H9 (cell line): ENCODE measurements around the gene RNF217. TPM values are rescaled to one million over a fixed set of nuclear protein-coding genes. Genes with fewer than 3 reads are reported as not detected.

ENCODE experiments used
- DNase-seq: peaks from one replicate; pipeline ENCODE4 v3.0.0-alpha.2; 2017
- H2AFZ ChIP-seq: one replicate; pipeline ENCODE4 v1.6.1; 2013; ENCODE audit warnings: mild to moderate bottlenecking, low read length, control low read depth, moderate library complexity
- H2AK5ac ChIP-seq: 2 replicates; pipeline ENCODE4 v1.6.1; 2013; ENCODE audit warnings: low read length, control low read depth, mixed read lengths; ENCODE audit not compliant: insufficient read length
- H2BK120ac ChIP-seq: one replicate; pipeline ENCODE4 v1.6.1; 2013; ENCODE audit warnings: low read depth, mild to moderate bottlenecking, low read length, control low read depth, inconsistent platforms; ENCODE audit not compliant: poor library complexity, severe bottlenecking
- H2BK12ac ChIP-seq: 2 replicates; pipeline ENCODE4 v1.6.1; 2013; ENCODE audit warnings: low read length, control low read depth, mixed read lengths, low read depth; ENCODE audit not compliant: insufficient read length
- H2BK15ac ChIP-seq: 2 replicates; pipeline ENCODE4 v1.6.1; 2013; ENCODE audit warnings: low read depth, low read length, control low read depth
- H2BK20ac ChIP-seq: one replicate; pipeline ENCODE4 v1.6.1; 2013; ENCODE audit warnings: low read depth, mild to moderate bottlenecking, low read length, control low read depth, inconsistent platforms; ENCODE audit not compliant: poor library complexity, severe bottlenecking
- H2BK5ac ChIP-seq: 2 replicates; pipeline ENCODE4 v1.6.1; 2013; ENCODE audit warnings: low read length, control low read depth, mixed read lengths; ENCODE audit not compliant: insufficient read length
- H3K14ac ChIP-seq: 2 replicates; pipeline ENCODE4 v1.6.1; 2013; ENCODE audit warnings: low read length, control low read depth; ENCODE audit not compliant: insufficient read depth
- H3K18ac ChIP-seq: 2 replicates; pipeline ENCODE4 v1.6.1; 2013; ENCODE audit warnings: low read depth, mild to moderate bottlenecking, mixed read lengths, low read length, control low read depth; ENCODE audit not compliant: insufficient read length
- H3K23ac ChIP-seq: 2 replicates; pipeline ENCODE4 v1.6.1; 2013; ENCODE audit warnings: low read length, control low read depth, mixed read lengths, low read depth; ENCODE audit not compliant: insufficient read length
- H3K23me2 ChIP-seq: 2 replicates; pipeline ENCODE4 v1.6.1; 2013; ENCODE audit warnings: low read depth, mild to moderate bottlenecking, mixed read lengths, low read length, control low read depth; ENCODE audit not compliant: insufficient read length, poor library complexity, severe bottlenecking
- H3K27ac ChIP-seq: 2 replicates; pipeline ENCODE4 v1.5.1; 2013; ENCODE audit warnings: low read length, control low read depth, mixed read lengths, low read depth; ENCODE audit not compliant: insufficient read length
- H3K27me3 ChIP-seq: 2 replicates; pipeline ENCODE4 v1.6.1; 2013; ENCODE audit warnings: low read length, control low read depth, inconsistent platforms; ENCODE audit not compliant: insufficient read depth
- H3K4ac ChIP-seq: 2 replicates; pipeline ENCODE4 v1.6.1; 2013; ENCODE audit warnings: low read depth, mild to moderate bottlenecking, control low read depth, inconsistent platforms, low read length, moderate library complexity
- H3K4me1 ChIP-seq: 2 replicates; pipeline ENCODE4 v1.6.1; 2013; ENCODE audit warnings: low read length, control low read depth, inconsistent platforms; ENCODE audit not compliant: insufficient read depth
- H3K4me2 ChIP-seq: 2 replicates; pipeline ENCODE4 v1.6.1; 2013; ENCODE audit warnings: low read length, control low read depth, mixed read lengths; ENCODE audit not compliant: insufficient read length, insufficient read depth
- H3K56ac ChIP-seq: 2 replicates; pipeline ENCODE4 v1.6.1; 2013; ENCODE audit warnings: low read depth, mild to moderate bottlenecking, mixed read lengths, low read length, control low read depth; ENCODE audit not compliant: insufficient read length
- H3K79me1 ChIP-seq: 2 replicates; pipeline ENCODE4 v1.6.1; 2013; ENCODE audit warnings: low read depth, mild to moderate bottlenecking, moderate library complexity, low read length, control low read depth, inconsistent platforms; ENCODE audit not compliant: insufficient read depth, poor library complexity, severe bottlenecking
- H3K79me2 ChIP-seq: 2 replicates; pipeline ENCODE4 v1.6.1; 2013; ENCODE audit warnings: low read length, control low read depth, inconsistent platforms; ENCODE audit not compliant: insufficient read depth
- H3K9ac ChIP-seq: 2 replicates; pipeline ENCODE4 v1.6.1; 2013; ENCODE audit warnings: low read length, control low read depth, mixed read lengths; ENCODE audit not compliant: insufficient read length; ENCODE audit errors: extremely low read depth
- H3K9me3 ChIP-seq: one replicate; pipeline ENCODE4 v1.6.1; 2013; ENCODE audit warnings: low read depth, low read length, inconsistent platforms; ENCODE audit not compliant: control insufficient read depth
- H3T11ph ChIP-seq: one replicate; pipeline ENCODE4 v1.6.1; 2013; ENCODE audit warnings: mild to moderate bottlenecking, low read length, control low read depth, inconsistent platforms
- H4K20me1 ChIP-seq: one replicate; pipeline ENCODE4 v1.6.1; 2013; ENCODE audit not compliant: control insufficient read depth, insufficient read length, insufficient read depth
- H4K5ac ChIP-seq: 2 replicates; pipeline ENCODE4 v1.6.1; 2013; ENCODE audit warnings: low read depth, mild to moderate bottlenecking, mixed read lengths, low read length, control low read depth; ENCODE audit not compliant: insufficient read length
- H4K8ac ChIP-seq: replicated peaks from 2 replicates; pipeline ENCODE4 v1.6.1; 2013; ENCODE audit warnings: low read length, control low read depth, mixed read lengths, low read depth; ENCODE audit not compliant: insufficient read length
- H4K91ac ChIP-seq: 2 replicates; pipeline ENCODE4 v1.6.1; 2013; ENCODE audit warnings: low read depth, mild to moderate bottlenecking, moderate library complexity, mixed read lengths, low read length, control low read depth; ENCODE audit not compliant: insufficient read length
- H3K27ac Mint-ChIP-seq, 3 experiments: 2 replicates in 2 of 3; 3 replicates in 1 of 3; pipeline ENCODE4 v1.8.0; 2020 to 2021; ENCODE audit warnings: mixed read lengths in 3 of 3, mild to moderate bottlenecking in 1 of 3, moderate library complexity in 1 of 3
- H3K27me3 Mint-ChIP-seq: 2 replicates; pipeline ENCODE4 v1.8.0; 2021; ENCODE audit warnings: low read depth, mild to moderate bottlenecking, moderate library complexity, mixed read lengths
- H3K36me3 Mint-ChIP-seq, 3 experiments: 2 replicates in 2 of 3; 3 replicates in 1 of 3; pipeline ENCODE4 v1.8.0; 2020 to 2021; ENCODE audit warnings: low read depth in 3 of 3, mixed read lengths in 3 of 3; ENCODE audit not compliant: insufficient read depth in 1 of 3
- H3K4me1 Mint-ChIP-seq, 2 experiments: 2 replicates each; pipeline ENCODE4 v1.8.0; 2020; ENCODE audit warnings: mixed read lengths in 2 of 2
- H3K4me3 Mint-ChIP-seq, 2 experiments: 2 replicates in 1 of 2; 3 replicates in 1 of 2; pipeline ENCODE4 v1.8.0; 2020 to 2021; ENCODE audit warnings: mild to moderate bottlenecking in 2 of 2, mixed read lengths in 2 of 2, moderate library complexity in 1 of 2
- H3K9me3 Mint-ChIP-seq, 2 experiments: 2 replicates in 1 of 2; 3 replicates in 1 of 2; pipeline ENCODE4 v1.8.0; 2020; ENCODE audit warnings: mild to moderate bottlenecking in 2 of 2, mixed read lengths in 2 of 2, moderate library complexity in 1 of 2
- CTCF ChIP-seq: fragments of 200-600 bp; sonication (generic); conservative IDR thresholded peaks from 3 replicates; pipeline ENCODE4 v1.8.0; 2021; ENCODE audit warnings: antibody characterized with exemption, mild to moderate bottlenecking
- WGBS: extraction: QIAGEN DNeasy Blood & Tissue Kit; methylation state at CpG from one replicate; pipeline ENCODE4 v1.1.7; 2013; ENCODE audit warnings: missing lambda C conversion rate, low lambda C conversion rate, mixed read lengths; ENCODE audit not compliant: insufficient read length; ENCODE audit errors: extremely low coverage; 5-methylcytosine and 5-hydroxymethylcytosine counted together
- total RNA-seq: library from RNA; stranded (reverse); gene quantifications from 2 replicates; pipeline ENCODE4 v1.2.1, GENCODE V29; 2021

The RNF217 gene
- total RNA-seq, 1 experiment from 2014 or later, result 9.6 TPM

DNA sequence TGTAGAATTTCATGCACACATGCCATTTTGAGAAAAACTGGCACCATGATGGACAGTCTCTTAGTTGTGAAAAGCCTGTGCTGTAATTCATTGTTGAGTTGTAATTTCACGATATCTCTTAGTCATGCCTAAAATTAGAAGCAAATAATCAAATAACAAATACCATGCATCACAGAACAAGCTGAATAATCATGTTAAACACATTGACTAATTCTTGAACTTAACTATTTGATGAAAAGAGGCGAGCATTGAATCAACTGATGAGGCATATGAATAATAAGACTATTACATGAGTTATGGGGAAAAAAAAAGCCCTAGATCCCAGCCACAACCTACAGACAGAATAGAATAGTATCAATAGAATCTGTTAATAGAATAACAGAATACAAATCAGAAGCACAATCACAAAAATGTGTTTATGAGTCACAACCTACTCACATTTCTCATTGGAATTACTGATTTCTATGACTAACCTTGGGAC, 14.2 kb upstream of the RNF217 start:
- peaks cover 0 to 4% of the 10 kb centered on the region in 2 experiments; a peak in 2 of 5 replicates for H3K9me3 Mint-ChIP-seq
- no peak overlapping the region for H2BK12ac ChIP-seq
- TF ChIP-seq CTCF, result no peak
- H3K56ac ChIP-seq, result no peak overlapping the region
- H3K9me3 ChIP-seq, result no peaks in the 10 kb centered on the region
- H2BK20ac ChIP-seq, result no peak overlapping the region
- H3K27me3 ChIP-seq, result no peaks in the 10 kb centered on the region
- no peak overlapping the region for H4K8ac ChIP-seq
- H3K4me1 Mint-ChIP-seq, result peaks cover 12 to 14% of the 10 kb centered on the region in 2 experiments
- no peak overlapping the region for H3T11ph ChIP-seq
- peaks cover 2% of the 10 kb centered on the region; the same call in 1 of the 2 replicates for H3K4me1 ChIP-seq
- H2AFZ ChIP-seq, result no peak overlapping the region
- H3K36me3 Mint-ChIP-seq, result no peaks in the 10 kb centered on the region
- no peak overlapping the region for H3K18ac ChIP-seq
- H3K27ac ChIP-seq, result no peak overlapping the region
- no peak overlapping the region for H3K4me3 Mint-ChIP-seq
- no peak overlapping the region for H4K91ac ChIP-seq
- H4K5ac ChIP-seq, result no peak overlapping the region
- H2BK120ac ChIP-seq, result no peak overlapping the region
- no peak overlapping the region for H2AK5ac ChIP-seq
- no peaks in the 10 kb centered on the region for H3K27me3 Mint-ChIP-seq
- no CpG with 5 or more reads among the region's 2 CpGs for WGBS
- no peak overlapping the region for H3K4ac ChIP-seq
- no peak overlapping the region for H3K9ac ChIP-seq
- DNase-seq, result no peak
- no peaks in the 10 kb centered on the region for H3K23me2 ChIP-seq
- no peaks in the 10 kb centered on the region for H3K79me2 ChIP-seq
- no peak overlapping the region for H3K4me2 ChIP-seq
- H3K14ac ChIP-seq, result no peak overlapping the region
- no peak overlapping the region for H2BK15ac ChIP-seq
- H3K23ac ChIP-seq, result no peak overlapping the region
- H3K27ac Mint-ChIP-seq, result no peak overlapping the region
- no peaks in the 10 kb centered on the region for H4K20me1 ChIP-seq
- no peaks in the 10 kb centered on the region for H3K79me1 ChIP-seq
- H2BK5ac ChIP-seq, result no peak overlapping the region
